Activated CD8-positive, alpha-beta memory T cell treated with anti-CD3 and anti-CD28 coated beads, Interleukin-2, amount 50 U/mL, for 4 hours (primary cell): ENCODE data around the gene RDH12.
"Not testable (repeated sequence)": the region's sequence is repeated elsewhere in the genome, so short reads cannot be mapped to it uniquely, and the experiment has no call there.

Experiments
- DNase-seq: peaks from one replicate; pipeline ENCODE4 v3.0.0-alpha.2; 2020

RDH12 gene

GRCh38 chr14:67701492-67701891 is at the start of gene RDH12:
Gene RDH12, plus strand, starts transcription at chr14:67701886. Its CDS starts 20,757 bp downstream, at chr14:67722643.
- DNase-seq: not testable (repeated sequence)

GRCh38 chr14:67652189-67652588 is 49.5 kb upstream of the RDH12 start:
- no peak for DNase-seq

GRCh38 chr14:67653651-67654280 is 47.9 kb upstream of the RDH12 start:
- no peak for DNase-seq

- DNase-seq: no peak
These were observed 38.1 kb upstream of the RDH12 start for GRCh38 chr14:67663633-67664032.

GRCh38 chr14:67665868-67666267 is 35.8 kb upstream of the RDH12 start:
- DNase-seq: no peak

GRCh38 chr14:67666750-67667449 is 34.8 kb upstream of the RDH12 start:
- DNase-seq: no peak

- no peak for DNase-seq
These were observed 33.1 kb upstream of the RDH12 start for GRCh38 chr14:67668559-67668958.

GRCh38 chr14:67673451-67673850 is 28.2 kb upstream of the RDH12 start:
- DNase-seq: no peak

- peak; percentile 55 for DNase-seq
These were observed 27.6 kb upstream of the RDH12 start for GRCh38 chr14:67674139-67674479.

- peak; percentile 82 for DNase-seq
These were observed 27.0 kb upstream of the RDH12 start, which contains the start of gene VTI1B for GRCh38 chr14:67674480-67675218. Gene VTI1B, minus strand, starts transcription at chr14:67674632. Its CDS starts 143 bp downstream, at chr14:67674489.

- no peak for DNase-seq
These were observed 26.5 kb upstream of the RDH12 start for GRCh38 chr14:67675219-67675582.

GRCh38 chr14:67679006-67679405 is 22.7 kb upstream of the RDH12 start:
- no peak for DNase-seq

- no peak for DNase-seq
These were observed 21.5 kb upstream of the RDH12 start for GRCh38 chr14:67680121-67680602.

- DNase-seq: no peak
These were observed 20.7 kb upstream of the RDH12 start for GRCh38 chr14:67680941-67681340.

GRCh38 chr14:67683842-67684241 is 17.8 kb upstream of the RDH12 start:
- no peak for DNase-seq

- no peak for DNase-seq
These were observed 11.7 kb upstream of the RDH12 start for GRCh38 chr14:67690011-67690410.

- peak; percentile 65 for DNase-seq
These were observed 6.8 kb upstream of the RDH12 start for GRCh38 chr14:67694791-67695393.

- DNase-seq: peak; percentile 77
These were observed 6.2 kb upstream of the RDH12 start, which contains the start of gene RDH11 for GRCh38 chr14:67695394-67695949. Gene RDH11, minus strand, starts transcription at chr14:67695764. Its CDS starts 61 bp downstream, at chr14:67695703.

- DNase-seq: no peak
These were observed 4.7 kb upstream of the RDH12 start for GRCh38 chr14:67697006-67697405.

- DNase-seq: no peak
These were observed 3.5 kb upstream of the RDH12 start for GRCh38 chr14:67698179-67698578.

GRCh38 chr14:67703997-67704396 is 2.3 kb downstream of the RDH12 start:
- no peak for DNase-seq

GRCh38 chr14:67704484-67705089 is 2.9 kb downstream of the RDH12 start:
- DNase-seq: peak; percentile 19
